ENCODE results near the gene SOBP.
"Not testable (repeated sequence)": the region's sequence is repeated elsewhere in the genome, so short reads cannot be mapped to it uniquely, and the experiment has no call there.

SOBP gene, protein sequence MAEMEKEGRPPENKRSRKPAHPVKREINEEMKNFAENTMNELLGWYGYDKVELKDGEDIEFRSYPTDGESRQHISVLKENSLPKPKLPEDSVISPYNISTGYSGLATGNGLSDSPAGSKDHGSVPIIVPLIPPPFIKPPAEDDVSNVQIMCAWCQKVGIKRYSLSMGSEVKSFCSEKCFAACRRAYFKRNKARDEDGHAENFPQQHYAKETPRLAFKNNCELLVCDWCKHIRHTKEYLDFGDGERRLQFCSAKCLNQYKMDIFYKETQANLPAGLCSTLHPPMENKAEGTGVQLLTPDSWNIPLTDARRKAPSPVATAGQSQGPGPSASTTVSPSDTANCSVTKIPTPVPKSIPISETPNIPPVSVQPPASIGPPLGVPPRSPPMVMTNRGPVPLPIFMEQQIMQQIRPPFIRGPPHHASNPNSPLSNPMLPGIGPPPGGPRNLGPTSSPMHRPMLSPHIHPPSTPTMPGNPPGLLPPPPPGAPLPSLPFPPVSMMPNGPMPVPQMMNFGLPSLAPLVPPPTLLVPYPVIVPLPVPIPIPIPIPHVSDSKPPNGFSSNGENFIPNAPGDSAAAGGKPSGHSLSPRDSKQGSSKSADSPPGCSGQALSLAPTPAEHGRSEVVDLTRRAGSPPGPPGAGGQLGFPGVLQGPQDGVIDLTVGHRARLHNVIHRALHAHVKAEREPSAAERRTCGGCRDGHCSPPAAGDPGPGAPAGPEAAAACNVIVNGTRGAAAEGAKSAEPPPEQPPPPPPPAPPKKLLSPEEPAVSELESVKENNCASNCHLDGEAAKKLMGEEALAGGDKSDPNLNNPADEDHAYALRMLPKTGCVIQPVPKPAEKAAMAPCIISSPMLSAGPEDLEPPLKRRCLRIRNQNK

GRCh38 chr6:107489636-107490565 lies at the start of gene SOBP:
SOBP (plus strand) TSS chr6:107490117; CDS start chr6:107490617, 500 bp downstream.
- DNase-seq (ENCODE audit: low read depth): no peak

DNA sequence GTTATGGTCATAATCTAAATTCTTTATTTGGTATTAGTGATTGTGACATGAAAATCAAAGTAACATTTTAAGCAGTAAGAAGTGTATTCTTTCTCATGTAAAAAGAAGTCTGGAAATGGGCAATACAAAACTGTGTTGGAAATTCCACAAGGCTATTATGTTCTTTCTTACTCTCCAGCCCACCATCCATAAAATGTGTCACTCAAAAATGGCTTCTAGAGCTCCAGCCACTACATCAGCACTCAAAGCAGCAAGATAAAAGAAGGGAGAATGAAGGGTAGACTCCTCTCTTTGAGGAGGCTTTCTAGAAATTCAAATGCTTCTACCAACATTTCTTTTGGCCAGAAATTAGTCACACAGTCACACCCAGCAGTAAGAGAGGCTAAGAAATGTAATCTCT lies 49.0 kb upstream of the SOBP start:
- no peak for DNase-seq (ENCODE audit: low read depth)

- no peak for DNase-seq (ENCODE audit: low read depth)
Measured at GRCh38 chr6:107441682-107442081, 48.2 kb upstream of the SOBP start.

DNA sequence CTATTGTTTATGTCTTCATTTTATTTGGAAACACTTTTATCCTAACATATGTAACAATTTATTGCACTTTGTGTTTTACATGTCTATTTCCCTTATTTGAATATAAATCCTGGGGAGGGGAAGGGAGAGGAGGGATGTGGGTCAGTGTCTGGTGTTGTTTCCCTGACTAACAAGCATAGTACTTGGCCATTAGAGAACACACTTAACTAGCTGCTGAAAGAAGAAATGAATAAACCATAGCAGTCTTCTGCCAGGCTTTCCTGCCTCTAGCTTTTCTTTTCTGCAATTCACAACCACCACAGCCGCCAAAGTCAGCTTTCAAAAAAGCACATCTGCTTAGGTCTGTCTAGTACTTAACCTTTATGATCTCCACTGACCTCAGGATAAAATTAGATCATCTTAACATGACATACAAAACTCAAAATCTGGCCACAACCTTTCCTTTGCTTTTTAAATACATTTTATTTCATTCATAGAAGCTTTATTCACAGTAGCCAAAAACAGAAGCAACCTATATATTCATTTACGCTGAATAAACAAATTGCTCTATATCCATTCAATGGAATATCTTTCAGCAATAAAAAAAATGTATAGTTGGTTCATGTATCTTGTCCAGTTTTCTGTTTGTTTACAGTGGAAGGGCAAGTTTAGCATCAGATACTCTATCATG lies 46.8 kb upstream of the SOBP start:
- DNase-seq (ENCODE audit: low read depth): no peak

DNA sequence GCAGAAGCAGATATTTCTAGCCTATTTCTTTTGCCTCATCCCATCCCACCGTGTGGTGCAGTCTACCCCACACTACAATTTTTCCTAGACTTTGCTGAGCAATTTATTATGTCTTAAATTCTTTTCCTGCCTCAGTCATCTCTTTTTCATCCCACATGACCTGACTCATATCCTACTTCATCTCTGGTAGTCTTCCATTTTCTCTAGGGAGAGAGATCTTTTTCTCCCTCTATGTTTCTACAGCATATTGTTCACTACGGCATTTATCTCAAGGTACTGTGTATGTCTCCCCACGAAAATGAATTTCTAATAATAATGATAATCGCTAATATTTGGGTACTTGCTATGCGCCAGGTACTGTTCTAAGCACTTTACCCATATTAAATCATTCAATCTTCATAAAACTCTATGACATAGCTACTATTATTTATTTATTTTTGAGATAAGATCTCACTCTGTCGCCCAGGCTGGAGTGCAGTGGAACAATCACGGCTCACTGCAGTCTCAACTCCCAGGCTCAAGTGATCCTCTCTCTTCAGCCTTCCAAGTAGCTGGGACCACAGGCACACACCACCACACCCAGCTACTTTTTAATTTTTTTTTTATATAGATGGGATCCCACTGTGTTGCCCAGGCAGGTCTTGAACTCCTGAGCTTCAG lies 46.2 kb upstream of the SOBP start:
- DNase-seq (ENCODE audit: low read depth): no peak

DNA sequence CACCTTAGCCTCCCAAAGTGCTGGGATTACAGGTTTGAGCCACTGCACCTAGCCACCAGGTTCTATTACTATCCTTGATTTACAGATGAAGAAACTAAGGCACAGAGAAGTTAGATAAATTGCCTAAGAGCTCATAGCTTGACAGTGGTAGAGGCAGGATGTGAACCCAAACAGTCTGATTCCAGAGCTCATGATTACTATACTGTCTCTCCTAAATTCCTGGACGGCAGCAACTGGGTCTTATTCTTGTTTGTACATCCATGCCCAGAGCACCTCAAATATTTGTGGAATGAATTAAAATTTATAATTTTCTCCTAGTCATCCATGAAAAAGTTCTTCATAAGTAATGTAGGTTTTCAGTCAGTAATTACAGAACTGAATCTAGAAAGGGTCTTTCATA lies 45.6 kb upstream of the SOBP start:
- no peak for DNase-seq (ENCODE audit: low read depth)

GRCh38 chr6:107447663-107448216 lies 42.2 kb upstream of the SOBP start:
- no peak for DNase-seq (ENCODE audit: low read depth)

- no peak for DNase-seq (ENCODE audit: low read depth)
Measured at GRCh38 chr6:107448776-107449175, 41.1 kb upstream of the SOBP start.

GRCh38 chr6:107458672-107459282 lies 31.1 kb upstream of the SOBP start:
- peak; percentile 20 for DNase-seq (ENCODE audit: low read depth)

GRCh38 chr6:107459283-107460082 lies 30.4 kb upstream of the SOBP start, which contains the start of gene PDSS2:
PDSS2 (minus strand) TSS chr6:107459564; CDS start chr6:107459285, 279 bp downstream.
- peak; percentile 87 for DNase-seq (ENCODE audit: low read depth)

DNA sequence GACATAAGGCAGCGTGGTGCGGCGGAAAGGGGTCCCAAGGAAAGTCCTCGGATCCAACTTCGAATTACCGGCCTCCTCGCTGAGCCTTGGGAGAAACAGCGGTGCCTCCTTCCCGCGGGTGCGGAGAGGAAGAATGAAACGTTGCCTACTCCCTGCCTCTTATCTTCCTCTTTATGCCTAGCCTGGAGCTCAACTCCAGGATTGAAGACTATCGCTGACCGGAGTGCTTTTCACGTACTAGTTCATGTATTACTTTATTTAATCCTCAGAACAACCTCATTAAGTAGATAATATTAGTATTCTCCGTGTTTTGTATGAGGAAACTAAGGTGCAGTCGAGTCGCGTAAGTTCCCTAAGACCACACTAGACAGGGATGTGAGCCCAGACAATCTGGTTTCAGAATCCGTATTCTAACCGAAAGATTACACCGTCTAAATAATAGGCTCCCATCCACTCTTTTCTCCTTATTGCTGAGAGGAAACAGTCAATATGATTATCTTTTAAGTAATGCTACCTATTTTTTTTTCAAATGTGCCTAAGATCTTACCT lies 29.8 kb upstream of the SOBP start:
- no peak for DNase-seq (ENCODE audit: low read depth)

GRCh38 chr6:107466062-107466461 lies 23.9 kb upstream of the SOBP start:
- DNase-seq (ENCODE audit: low read depth): no peak

- no peak for DNase-seq (ENCODE audit: low read depth)
Measured at GRCh38 chr6:107470364-107470763, 19.6 kb upstream of the SOBP start.

GRCh38 chr6:107473660-107474059 lies 16.3 kb upstream of the SOBP start:
- no peak for DNase-seq (ENCODE audit: low read depth)

- DNase-seq (ENCODE audit: low read depth): not testable (repeated sequence)
Measured at GRCh38 chr6:107475360-107475759, 14.6 kb upstream of the SOBP start.

GRCh38 chr6:107475826-107476225 lies 14.1 kb upstream of the SOBP start:
- not testable (repeated sequence) for DNase-seq (ENCODE audit: low read depth)

DNA sequence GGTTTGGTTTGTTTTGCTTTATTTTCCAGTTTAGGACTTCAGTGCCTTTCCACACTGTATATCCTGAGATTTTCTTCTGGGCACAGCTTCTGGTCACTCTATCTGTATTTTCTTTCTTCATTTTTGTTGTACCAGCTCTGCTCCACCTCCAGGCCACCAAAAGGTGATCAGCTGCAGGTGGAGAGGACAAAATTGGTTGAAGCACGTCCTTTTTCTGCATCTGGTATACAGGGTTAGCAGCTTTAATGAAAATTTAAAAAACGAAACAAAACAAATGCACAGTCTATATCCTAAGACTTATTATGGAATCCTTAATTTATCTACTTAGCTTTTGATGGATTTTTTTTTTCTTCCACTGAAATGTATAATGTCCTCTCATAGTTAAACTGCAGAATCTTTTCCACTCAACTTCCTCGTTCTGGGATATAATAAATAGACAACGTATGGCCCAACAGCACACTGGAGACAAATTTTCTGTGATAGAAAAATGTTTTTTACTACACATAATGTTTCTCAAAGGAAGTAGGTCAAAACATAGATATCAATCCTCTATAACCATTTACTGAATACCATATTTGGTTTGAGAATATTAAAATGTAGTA lies 10.7 kb upstream of the SOBP start:
- DNase-seq (ENCODE audit: low read depth): no peak

GRCh38 chr6:107485157-107485556 lies 4.8 kb upstream of the SOBP start:
- DNase-seq (ENCODE audit: low read depth): no peak

All from HS-5 (cell line).